Stimulated activated CD4-positive, alpha-beta T cell treated with anti-CD3 and anti-CD28 coated beads, TNF-alpha, amount 100 ng/mL, for 1 hour (primary cell): ENCODE measurements around the gene TEAD4.

Experiments
- DNase-seq, 3 donors: peaks; one replicate each; pipeline ENCODE4 v3.0.0-alpha.2; 2020; ENCODE audit warnings: low read depth in 3 of 3, low spot score in 1 of 3

Gene TEAD4

GRCh38 chr12:2959192-2959504 lies at the start of gene TEAD4:
Gene TEAD4 (plus strand): TSS chr12:2959397.
- DNase-seq: no peak

GRCh38 chr12:2912216-2912575 lies 47.0 kb upstream of the TEAD4 start:
- DNase-seq: no peak

- DNase-seq: no peak
Measured at GRCh38 chr12:2919249-2919648, 39.9 kb upstream of the TEAD4 start.

GRCh38 chr12:2922329-2922728 lies 36.9 kb upstream of the TEAD4 start:
- DNase-seq: no peak

- no peak for DNase-seq
Measured at GRCh38 chr12:2923057-2923456, 36.1 kb upstream of the TEAD4 start.

GRCh38 chr12:2924019-2924418 lies 35.2 kb upstream of the TEAD4 start:
- DNase-seq: no peak

- DNase-seq: no peak
Measured at GRCh38 chr12:2925322-2925995, 33.7 kb upstream of the TEAD4 start.

GRCh38 chr12:2930865-2931264 lies 28.3 kb upstream of the TEAD4 start:
- DNase-seq: no peak

- DNase-seq: no peak
Measured at GRCh38 chr12:2933586-2933985, 25.6 kb upstream of the TEAD4 start.

- no peak for DNase-seq
Measured at GRCh38 chr12:2934371-2934770, 24.8 kb upstream of the TEAD4 start.

GRCh38 chr12:2936301-2936700 lies 22.9 kb upstream of the TEAD4 start:
- no peak for DNase-seq

GRCh38 chr12:2937500-2937899 lies 21.7 kb upstream of the TEAD4 start:
- no peak for DNase-seq

GRCh38 chr12:2939191-2939590 lies 20.0 kb upstream of the TEAD4 start:
- DNase-seq: no peak

- DNase-seq: no peak
Measured at GRCh38 chr12:2940564-2940963, 18.6 kb upstream of the TEAD4 start.

GRCh38 chr12:2941524-2941923 lies 17.7 kb upstream of the TEAD4 start:
- no peak for DNase-seq

GRCh38 chr12:2944401-2945047 lies 14.7 kb upstream of the TEAD4 start:
- DNase-seq: peak in 1 of 3 donors; percentile 44

- no peak for DNase-seq
Measured at GRCh38 chr12:2949411-2949810, 9.8 kb upstream of the TEAD4 start.

GRCh38 chr12:2955888-2956287 lies 3.3 kb upstream of the TEAD4 start:
- no peak for DNase-seq

GRCh38 chr12:2957816-2958431 lies 1.3 kb upstream of the TEAD4 start:
- DNase-seq: no peak

- DNase-seq: no peak
Measured at GRCh38 chr12:2958432-2959191, 585 bp upstream of the TEAD4 start.

GRCh38 chr12:2959505-2960389 lies 550 bp downstream of the TEAD4 start:
- DNase-seq: no peak
